ENCODE measurements around the gene PGA5.
"Not testable (repeated sequence)": the region's sequence is repeated elsewhere in the genome, so short reads cannot be mapped to it uniquely, and the experiment has no call there.

DNA sequence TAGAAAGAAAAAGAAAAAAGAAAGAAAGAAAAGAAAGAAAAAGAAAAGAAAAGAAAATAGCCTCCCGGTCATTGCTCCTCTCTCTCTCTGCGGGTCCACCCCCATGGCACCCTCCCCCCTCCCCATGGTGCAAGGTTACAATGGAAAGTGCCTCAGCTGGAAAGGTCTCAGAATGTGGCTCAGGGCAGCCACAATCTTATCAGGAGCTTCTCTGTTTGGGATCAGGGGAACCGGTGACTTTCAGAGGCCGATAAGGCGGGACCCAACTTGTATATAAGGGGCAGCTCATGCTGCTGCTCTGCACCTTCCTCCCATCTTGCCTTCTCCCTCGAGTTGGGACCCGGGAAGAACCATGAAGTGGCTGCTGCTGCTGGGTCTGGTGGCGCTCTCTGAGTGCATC, at the start of gene PGA5:
- TF ChIP-seq, protein P1, sequence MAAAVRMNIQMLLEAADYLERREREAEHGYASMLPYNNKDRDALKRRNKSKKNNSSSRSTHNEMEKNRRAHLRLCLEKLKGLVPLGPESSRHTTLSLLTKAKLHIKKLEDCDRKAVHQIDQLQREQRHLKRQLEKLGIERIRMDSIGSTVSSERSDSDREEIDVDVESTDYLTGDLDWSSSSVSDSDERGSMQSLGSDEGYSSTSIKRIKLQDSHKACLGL (CRISPR knock-in tag; IDR thresholded peaks at IDR 0.05; ENCODE audit: borderline replicate concordance, poor library complexity, severe bottlenecking), result not testable (repeated sequence)
- TF ChIP-seq, protein P2, sequence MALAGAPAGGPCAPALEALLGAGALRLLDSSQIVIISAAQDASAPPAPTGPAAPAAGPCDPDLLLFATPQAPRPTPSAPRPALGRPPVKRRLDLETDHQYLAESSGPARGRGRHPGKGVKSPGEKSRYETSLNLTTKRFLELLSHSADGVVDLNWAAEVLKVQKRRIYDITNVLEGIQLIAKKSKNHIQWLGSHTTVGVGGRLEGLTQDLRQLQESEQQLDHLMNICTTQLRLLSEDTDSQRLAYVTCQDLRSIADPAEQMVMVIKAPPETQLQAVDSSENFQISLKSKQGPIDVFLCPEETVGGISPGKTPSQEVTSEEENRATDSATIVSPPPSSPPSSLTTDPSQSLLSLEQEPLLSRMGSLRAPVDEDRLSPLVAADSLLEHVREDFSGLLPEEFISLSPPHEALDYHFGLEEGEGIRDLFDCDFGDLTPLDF (CRISPR knock-in tag; IDR thresholded peaks at IDR 0.05), result not testable (repeated sequence)
- TF ChIP-seq RFX5 (IDR thresholded peaks at IDR 0.05; ENCODE audit: low read depth, low read length); CEBPG (CRISPR knock-in tag; IDR thresholded peaks at IDR 0.05); CEBPG (tag; conservative IDR thresholded peaks at IDR 0.05 in 1 of 2, IDR thresholded peaks at IDR 0.05 in 1 of 2); RBBP5 (IDR thresholded peaks at IDR 0.05; ENCODE audit: borderline replicate concordance, insufficient read depth, low read length, poor library complexity, severe bottlenecking); ZNF354B (CRISPR knock-in tag; IDR thresholded peaks at IDR 0.05); FOSL1 (tag; conservative IDR thresholded peaks at IDR 0.05); ESRRA (IDR thresholded peaks at IDR 0.05; ENCODE audit: borderline replicate concordance, low read depth): not testable (repeated sequence)
- TF ChIP-seq, protein P3, sequence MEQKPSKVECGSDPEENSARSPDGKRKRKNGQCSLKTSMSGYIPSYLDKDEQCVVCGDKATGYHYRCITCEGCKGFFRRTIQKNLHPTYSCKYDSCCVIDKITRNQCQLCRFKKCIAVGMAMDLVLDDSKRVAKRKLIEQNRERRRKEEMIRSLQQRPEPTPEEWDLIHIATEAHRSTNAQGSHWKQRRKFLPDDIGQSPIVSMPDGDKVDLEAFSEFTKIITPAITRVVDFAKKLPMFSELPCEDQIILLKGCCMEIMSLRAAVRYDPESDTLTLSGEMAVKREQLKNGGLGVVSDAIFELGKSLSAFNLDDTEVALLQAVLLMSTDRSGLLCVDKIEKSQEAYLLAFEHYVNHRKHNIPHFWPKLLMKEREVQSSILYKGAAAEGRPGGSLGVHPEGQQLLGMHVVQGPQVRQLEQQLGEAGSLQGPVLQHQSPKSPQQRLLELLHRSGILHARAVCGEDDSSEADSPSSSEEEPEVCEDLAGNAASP (IDR thresholded peaks at IDR 0.05), result not testable (repeated sequence)
- TF ChIP-seq, protein P4, sequence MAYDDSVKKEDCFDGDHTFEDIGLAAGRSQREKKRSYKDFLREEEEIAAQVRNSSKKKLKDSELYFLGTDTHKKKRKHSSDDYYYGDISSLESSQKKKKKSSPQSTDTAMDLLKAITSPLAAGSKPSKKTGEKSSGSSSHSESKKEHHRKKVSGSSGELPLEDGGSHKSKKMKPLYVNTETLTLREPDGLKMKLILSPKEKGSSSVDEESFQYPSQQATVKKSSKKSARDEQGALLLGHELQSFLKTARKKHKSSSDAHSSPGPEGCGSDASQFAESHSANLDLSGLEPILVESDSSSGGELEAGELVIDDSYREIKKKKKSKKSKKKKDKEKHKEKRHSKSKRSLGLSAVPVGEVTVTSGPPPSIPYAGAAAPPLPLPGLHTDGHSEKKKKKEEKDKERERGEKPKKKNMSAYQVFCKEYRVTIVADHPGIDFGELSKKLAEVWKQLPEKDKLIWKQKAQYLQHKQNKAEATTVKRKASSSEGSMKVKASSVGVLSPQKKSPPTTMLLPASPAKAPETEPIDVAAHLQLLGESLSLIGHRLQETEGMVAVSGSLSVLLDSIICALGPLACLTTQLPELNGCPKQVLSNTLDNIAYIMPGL (CRISPR knock-in tag; IDR thresholded peaks at IDR 0.05), result not testable (repeated sequence)
- TF ChIP-seq, protein P5, sequence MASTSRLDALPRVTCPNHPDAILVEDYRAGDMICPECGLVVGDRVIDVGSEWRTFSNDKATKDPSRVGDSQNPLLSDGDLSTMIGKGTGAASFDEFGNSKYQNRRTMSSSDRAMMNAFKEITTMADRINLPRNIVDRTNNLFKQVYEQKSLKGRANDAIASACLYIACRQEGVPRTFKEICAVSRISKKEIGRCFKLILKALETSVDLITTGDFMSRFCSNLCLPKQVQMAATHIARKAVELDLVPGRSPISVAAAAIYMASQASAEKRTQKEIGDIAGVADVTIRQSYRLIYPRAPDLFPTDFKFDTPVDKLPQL (IDR thresholded peaks at IDR 0.05; ENCODE audit: extremely low read depth, insufficient read length), result not testable (repeated sequence)

Data from K562 (cell line).